Measurements from ENCODE around the gene HNRNPU. TPM values are rescaled to one million over a fixed set of nuclear protein-coding genes. Genes with fewer than 3 reads are reported as not detected.

HNRNPU gene
- polyA plus RNA-seq (2012; ENCODE audit: insufficient read depth, insufficient read length, low read depth): 256 TPM

DNA sequence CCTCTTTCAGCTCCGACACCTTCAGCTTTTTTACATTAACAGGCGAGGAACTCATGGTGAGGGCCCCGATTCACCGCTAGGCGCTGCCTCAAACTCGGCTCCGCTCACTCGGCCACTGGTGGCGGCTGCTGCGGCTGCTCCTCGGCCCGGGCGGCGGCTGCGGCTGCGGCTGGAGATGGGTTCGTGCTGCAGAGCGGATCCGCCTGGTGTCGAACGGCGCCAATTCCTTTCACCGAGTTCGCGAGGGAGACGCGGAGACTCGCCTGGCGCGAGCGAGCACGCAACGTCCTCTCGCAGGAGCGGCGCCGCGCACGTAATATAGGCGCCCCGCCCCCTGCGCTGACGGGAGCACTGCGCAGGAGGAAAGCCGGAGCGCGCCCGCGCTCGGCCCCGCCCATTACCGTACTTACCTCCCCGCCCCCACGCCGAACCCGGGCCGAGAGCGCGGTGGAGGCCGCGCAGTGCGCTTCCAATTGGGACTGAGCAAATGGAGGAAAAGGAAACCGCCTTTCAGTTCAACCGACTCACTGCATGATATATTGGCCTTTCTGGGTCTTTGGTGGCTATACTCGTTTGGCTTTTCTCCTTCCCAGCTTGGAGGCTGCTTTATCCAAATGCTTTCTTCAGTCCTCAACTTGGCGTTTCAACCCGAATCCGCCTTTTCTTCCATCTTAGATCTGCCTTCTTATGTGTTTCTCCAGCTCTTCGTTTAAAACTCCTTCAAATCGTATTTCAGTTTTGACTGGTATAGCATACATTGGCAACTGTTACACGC is at the start of gene HNRNPU:
Gene HNRNPU, minus strand, starts transcription at position 291 of the 775 bp plus-strand sequence. Its CDS starts 236 bp downstream, at position 55.
- no peaks in the 10 kb centered on the region for H3K27me3 ChIP-seq
- peak; percentile 98 for DNase-seq
- H3K9me3 ChIP-seq: no peaks in the 10 kb centered on the region
- H3K4me1 ChIP-seq: peaks cover 5% of the 10 kb centered on the region; the same call in 1 of the 2 replicates
- H3K4me3 ChIP-seq (ENCODE audit: low read depth, low read length): peak within 1 kb of the TSS; percentile 98
- peaks cover 42% of the 10 kb centered on the region for H3K36me3 ChIP-seq
- TF ChIP-seq, protein P1, sequence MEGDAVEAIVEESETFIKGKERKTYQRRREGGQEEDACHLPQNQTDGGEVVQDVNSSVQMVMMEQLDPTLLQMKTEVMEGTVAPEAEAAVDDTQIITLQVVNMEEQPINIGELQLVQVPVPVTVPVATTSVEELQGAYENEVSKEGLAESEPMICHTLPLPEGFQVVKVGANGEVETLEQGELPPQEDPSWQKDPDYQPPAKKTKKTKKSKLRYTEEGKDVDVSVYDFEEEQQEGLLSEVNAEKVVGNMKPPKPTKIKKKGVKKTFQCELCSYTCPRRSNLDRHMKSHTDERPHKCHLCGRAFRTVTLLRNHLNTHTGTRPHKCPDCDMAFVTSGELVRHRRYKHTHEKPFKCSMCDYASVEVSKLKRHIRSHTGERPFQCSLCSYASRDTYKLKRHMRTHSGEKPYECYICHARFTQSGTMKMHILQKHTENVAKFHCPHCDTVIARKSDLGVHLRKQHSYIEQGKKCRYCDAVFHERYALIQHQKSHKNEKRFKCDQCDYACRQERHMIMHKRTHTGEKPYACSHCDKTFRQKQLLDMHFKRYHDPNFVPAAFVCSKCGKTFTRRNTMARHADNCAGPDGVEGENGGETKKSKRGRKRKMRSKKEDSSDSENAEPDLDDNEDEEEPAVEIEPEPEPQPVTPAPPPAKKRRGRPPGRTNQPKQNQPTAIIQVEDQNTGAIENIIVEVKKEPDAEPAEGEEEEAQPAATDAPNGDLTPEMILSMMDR (IDR thresholded peaks at IDR 0.05; ENCODE audit: low read depth, low read length): peak; percentile 35

DNA sequence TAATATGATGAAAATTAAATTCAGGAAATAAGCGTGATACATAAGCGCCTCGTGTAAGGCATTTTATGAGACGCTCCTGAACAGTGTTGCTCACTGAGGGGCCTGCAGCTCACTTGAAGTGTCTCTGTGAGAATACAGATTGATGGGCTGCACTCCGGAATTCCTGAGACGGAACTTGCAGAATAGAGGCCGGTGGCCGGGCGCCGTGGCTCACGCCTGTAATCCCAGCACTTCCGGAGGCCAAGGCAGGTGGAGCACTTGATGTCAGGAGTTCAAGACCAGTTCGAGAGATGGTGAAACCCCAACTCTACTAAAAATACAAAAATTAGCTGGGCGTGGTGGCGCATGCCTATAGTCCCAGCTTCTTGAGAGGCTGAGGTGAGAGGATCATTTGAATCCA is 49.5 kb upstream of the HNRNPU start:
- no peak overlapping the region for H3K4me3 ChIP-seq (ENCODE audit: low read depth, low read length)
- H3K9me3 ChIP-seq: no peaks in the 10 kb centered on the region
- no peak for DNase-seq
- no peaks in the 10 kb centered on the region for H3K27me3 ChIP-seq
- TF ChIP-seq, protein P1 (IDR thresholded peaks at IDR 0.05; ENCODE audit: low read depth, low read length): no peak
- no peaks in the 10 kb centered on the region for H3K36me3 ChIP-seq
- peaks cover 10% of the 10 kb centered on the region for H3K4me1 ChIP-seq

DNA sequence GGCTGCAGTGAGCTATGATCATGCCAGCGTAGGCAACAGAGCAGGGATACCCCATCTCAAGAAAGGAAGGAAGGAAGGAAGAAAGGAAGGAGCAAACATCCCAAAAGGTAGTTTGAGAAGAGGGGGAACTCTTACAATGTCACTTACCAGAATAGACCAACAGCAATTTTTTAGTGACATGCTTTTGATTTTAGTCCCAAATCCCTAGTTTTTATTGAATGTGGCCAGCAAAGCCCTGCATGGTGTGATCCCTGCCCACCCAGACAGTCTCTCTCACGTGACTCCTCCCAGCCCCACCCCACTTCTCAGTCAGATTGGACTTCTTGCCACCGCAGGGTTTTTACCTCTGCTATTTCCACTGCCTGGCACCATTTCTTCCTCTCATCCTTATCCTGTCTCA is 39.8 kb upstream of the HNRNPU start:
- Histone ChIP-seq H3K9me3 (no peaks in the 10 kb centered on the region), H3K27me3 (no peaks in the 10 kb centered on the region), H3K4me1 (no peaks in the 10 kb centered on the region), H3K36me3 (no peaks in the 10 kb centered on the region), H3K4me3 (ENCODE audit: low read depth, low read length) (no peak overlapping the region)
- TF ChIP-seq, protein P1 (IDR thresholded peaks at IDR 0.05; ENCODE audit: low read depth, low read length): no peak
- no peak for DNase-seq

DNA sequence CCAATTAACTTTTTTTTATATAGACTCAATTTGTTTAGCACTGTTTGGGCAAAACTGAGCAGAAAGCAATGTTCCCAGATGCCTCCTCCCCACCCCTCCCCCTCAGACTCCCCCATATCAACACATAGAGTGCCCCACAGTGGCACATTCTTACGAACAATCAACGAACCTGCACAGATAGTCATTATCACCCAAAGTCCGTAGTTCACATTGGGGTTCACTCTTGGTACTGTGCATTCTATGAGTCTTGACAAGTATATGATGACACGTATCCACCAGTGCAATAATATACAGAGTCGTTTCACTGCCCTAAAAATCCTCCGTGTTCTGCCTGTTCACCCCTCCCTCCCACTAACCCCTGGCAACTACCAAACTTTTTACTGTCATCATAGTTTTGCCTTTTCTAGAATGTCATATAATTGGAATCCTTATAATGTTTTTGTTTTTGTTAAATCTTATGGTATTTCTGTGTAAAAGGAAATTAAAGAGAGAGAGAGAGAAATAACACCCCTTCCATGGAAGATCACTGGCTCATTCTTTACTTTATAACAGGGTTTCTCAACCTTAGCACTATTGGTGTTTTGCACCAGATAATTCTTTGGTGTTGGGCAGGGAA is 37.2 kb upstream of the HNRNPU start:
- no peaks in the 10 kb centered on the region for H3K27me3 ChIP-seq
- no peaks in the 10 kb centered on the region for H3K4me1 ChIP-seq
- no peak for DNase-seq
- TF ChIP-seq, protein P1 (IDR thresholded peaks at IDR 0.05; ENCODE audit: low read depth, low read length): no peak
- no peak overlapping the region for H3K4me3 ChIP-seq (ENCODE audit: low read depth, low read length)
- no peaks in the 10 kb centered on the region for H3K9me3 ChIP-seq
- no peaks in the 10 kb centered on the region for H3K36me3 ChIP-seq

DNA sequence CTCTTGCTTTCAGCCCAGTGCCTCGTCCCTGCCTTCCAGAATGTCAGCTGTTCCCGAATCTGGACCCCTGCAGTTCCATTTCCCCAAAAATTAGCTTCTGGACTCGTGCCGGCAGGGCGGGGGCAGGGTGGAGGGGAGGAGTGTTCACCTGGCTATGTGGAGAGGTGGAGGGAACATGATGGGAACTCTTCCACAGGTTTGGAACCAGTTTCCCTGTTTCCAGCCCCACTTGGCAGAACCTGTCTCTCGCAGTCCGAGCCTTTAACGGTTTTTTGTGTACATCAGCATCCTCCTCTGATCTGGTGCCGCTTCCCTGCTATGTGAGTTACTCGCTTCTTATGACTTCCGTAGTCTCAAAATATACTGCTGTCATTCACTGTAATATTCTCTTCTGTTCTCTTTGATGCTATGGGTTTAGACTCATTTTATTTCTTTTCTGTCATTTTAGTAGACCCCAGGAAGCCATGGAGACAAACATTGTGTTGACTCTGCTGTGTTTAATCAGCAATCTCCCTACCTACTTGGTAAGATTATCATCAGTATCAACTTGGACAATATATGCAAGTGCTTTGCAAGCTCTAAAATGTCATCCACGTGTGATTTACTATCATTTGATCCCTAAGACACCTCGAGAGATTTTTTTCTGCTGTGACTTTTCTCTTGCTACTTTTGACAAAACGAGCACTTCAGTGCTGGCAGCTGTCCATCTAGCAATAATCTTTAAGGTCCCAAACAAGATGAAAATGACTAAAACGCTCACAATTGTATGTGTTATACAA is 33.3 kb upstream of the HNRNPU start:
- Histone ChIP-seq H3K27me3 (no peaks in the 10 kb centered on the region), H3K4me3 (ENCODE audit: low read depth, low read length) (no peak overlapping the region), H3K9me3 (no peaks in the 10 kb centered on the region), H3K4me1 (no peaks in the 10 kb centered on the region), H3K36me3 (no peaks in the 10 kb centered on the region)
- TF ChIP-seq, protein P1 (IDR thresholded peaks at IDR 0.05; ENCODE audit: low read depth, low read length): no peak
- no peak for DNase-seq
